SW480 (cell line): Measurements from ENCODE around the gene TRIM74.
"Not testable (repeated sequence)": the region's sequence is repeated elsewhere in the genome, so short reads cannot be mapped to it uniquely, and the experiment has no call there.

ENCODE experiments used
- DNase-seq: peaks from one replicate; pipeline ENCODE4 v3.0.0-alpha.2; 2016; ENCODE audit warnings: low spot score

TRIM74 gene

DNA sequence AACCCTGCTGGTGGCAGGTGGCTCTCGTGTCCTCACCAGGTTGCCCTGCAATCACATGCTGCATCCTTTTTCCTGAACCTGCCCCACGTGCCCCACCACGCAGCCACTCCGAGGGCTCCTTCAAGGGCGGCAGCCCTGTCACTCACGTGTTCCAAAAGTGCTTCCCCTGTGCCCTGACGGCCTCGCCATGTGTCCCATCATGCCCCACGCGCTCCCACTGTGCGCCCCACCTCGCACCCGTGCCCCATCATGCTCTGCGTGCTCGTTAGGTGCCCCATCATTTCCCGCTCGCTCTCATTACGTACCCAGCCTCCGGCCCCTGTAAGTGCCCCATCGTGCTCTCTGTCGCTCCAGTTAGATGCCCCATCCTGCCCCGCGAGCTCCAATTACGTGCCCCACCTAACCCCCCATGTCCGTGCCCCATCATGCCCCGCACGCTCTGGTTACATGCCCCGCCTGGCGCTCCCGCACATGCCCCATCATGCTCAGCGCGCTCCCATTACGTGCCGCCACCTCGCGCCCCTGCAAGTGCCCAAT, at the start of gene TRIM74:
Gene TRIM74 (minus strand): TSS at position 487 of the 537 bp plus-strand sequence. CDS start 3,309 bp downstream, outside the sequence.
- DNase-seq: not testable (repeated sequence)

DNA sequence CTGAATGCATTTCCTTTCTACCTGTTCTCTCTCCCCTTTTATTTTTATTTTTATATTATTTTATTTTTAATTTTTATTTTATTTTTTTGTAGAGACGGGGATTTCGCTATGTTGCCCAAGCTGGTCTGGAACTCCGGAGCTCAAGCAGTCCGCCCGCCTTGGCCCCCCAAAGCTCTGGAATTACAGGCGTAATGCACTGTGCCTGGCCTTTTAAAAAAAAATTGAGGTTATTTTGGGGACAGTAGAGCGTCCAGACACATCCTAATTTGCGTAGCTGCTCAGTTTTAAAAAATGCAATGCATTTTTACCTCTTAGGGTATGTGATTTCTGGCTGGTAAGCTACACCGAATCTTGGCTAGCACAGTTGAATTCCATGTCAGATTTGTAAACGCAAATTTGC, 37.2 kb upstream of the TRIM74 start:
- DNase-seq: not testable (repeated sequence)

DNA sequence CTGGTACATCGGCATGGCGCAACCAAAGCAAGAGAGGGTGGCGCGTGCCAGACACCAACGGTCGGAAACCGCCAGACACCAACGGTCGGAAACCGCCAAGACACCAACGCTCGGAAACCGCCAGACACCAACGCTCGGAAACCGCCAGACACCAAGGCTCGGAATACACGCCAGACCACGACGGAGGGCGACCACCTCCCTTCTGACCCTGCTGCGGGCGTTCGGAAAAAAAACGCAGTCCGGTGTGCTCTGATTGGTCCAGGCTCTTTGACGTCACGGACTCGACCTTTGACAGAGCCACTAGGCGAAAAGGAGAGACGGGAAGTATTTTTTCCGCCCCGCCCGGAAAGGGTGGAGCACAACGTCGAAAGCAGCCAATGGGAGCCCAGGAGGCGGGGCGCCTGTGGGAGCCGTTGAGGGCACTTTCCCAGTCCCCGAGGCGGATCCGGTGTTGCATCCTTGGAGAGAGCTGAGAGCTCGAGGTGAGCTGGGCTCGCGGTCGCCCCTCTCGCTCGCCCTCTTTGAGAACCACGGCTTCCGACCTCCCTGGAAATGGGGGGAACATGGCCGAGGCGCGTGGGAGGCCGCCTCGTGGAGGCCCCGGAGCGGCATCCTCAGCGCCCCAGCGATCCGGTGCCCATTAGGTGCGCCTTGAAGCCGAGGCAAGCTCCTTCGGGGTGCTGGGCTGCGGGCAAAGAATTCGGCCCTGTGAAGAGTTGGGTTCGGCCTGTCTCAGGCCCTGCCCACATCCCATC, 36.6 kb upstream of the TRIM74 start:
- peak; percentile 91 for DNase-seq

DNA sequence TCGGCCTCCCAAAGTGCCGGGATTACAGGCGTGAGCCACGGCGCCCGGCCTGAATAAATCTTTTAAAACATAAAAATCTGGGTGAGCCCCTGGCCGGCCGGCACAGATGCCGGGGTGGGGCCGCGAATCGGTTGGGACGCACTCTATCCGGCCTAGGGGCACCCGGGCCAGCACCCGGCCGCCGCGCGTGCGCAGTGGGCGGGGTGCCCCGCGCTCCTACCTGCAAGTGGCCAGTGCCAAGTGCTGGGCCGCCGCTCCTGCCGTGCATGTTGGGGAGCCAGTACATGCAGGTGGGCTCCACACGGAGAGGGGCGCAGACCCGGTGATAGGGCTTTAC, 36.1 kb upstream of the TRIM74 start:
- not testable (repeated sequence) for DNase-seq

DNA sequence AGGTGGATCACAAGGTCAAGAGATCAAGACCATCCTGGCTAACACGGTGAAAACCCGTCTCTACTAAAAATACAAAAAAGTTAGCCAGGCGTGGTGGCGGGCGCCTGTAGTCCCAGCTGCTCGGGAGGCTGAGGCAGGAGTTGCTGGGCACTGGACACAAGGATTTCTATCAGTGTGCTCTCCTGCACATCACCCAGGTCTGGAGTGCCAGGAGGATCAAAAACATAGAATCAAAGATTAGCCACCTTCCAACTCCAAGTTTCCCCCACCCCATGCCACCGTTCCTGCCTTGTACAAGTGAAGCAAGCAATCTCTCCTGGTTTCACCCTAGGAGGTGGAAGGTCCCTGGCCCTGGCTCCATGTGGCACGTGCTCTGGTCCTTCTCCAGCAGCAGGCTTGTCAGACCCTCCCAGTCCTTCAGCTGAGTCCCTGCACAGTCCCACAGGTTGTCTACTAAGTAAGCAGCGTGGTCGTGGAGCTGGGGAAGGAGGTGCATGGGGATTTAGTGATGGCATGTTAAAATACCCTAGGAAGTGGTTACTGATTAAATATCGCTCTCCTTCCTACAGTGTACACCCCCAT, 28.7 kb upstream of the TRIM74 start:
- not testable (repeated sequence) for DNase-seq

DNA sequence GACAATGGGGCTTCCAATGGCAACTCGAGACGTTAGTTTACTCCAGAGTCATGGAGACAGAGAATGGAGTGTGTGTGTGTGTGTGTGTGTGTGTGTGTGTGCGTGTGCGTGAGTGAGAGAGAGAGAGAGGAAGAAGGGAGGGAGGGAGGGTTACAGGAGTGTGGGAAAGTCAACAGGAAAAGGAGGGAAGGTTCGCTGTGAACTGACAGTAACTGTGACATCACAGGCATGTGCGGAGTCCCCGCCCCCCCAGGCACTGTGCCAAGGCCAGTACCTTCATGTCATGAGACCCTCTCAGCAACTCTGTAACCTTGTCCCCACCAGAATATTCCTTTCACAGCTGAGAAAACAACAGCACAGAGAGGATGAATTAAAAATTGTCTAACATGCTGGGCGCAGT, 28.2 kb upstream of the TRIM74 start:
- not testable (repeated sequence) for DNase-seq

DNA sequence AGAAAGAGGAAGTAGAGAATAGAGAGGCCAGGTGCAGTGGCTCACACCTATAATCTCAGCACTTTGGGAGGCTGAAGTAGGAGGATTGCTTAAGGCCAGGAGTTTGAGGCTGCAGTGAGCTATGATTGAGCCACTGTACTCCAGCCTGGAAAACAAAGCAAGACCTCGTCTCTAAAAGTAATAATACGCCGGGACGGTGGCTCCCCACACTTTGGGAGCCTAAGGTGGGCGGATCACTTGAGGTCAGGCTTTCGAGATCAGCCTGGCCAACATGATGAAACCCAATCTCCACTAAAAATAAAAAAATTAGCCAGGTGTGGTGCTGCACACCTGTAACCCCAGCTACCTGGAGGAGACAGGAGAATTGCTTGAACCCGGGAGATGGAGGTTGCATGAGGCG, 26.2 kb upstream of the TRIM74 start:
- DNase-seq: not testable (repeated sequence)

DNA sequence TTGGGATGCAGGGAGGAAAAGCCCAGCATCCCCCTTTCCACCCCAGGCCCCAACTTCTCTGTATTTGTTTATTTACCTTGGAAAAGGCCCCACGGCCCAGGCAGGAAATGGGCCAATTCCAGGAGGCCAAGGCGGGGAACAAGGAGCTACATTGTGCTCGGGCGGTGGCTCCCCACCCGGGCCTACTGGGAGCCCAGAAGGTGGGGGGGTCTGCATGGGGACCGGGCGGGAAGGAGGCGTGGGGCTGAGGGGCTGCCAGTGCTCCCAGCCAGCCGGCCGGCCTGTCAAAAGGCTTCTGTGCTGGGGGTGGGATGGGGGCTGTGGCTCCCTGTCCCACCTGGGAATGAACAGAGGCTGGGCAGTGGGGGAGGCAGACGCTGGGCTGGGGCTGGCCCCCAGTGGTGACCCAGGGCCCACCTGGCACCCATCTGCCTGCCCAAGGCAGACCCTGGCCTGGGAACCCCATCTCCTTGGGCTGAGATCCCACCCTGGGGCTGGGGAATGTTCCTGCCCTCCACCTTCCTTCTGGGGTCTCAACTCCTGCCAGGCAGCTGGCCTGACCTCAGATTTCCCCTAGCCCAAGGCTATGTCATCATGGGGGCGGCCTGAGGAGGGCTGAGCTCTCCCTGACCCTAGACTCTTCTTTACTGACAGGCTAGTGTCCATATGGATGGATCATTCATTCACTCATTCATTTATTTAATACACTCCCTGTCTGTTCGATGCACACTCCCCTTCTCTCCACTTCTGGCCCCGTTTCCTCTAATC, 21.1 kb upstream of the TRIM74 start:
- DNase-seq: not testable (repeated sequence)

DNA sequence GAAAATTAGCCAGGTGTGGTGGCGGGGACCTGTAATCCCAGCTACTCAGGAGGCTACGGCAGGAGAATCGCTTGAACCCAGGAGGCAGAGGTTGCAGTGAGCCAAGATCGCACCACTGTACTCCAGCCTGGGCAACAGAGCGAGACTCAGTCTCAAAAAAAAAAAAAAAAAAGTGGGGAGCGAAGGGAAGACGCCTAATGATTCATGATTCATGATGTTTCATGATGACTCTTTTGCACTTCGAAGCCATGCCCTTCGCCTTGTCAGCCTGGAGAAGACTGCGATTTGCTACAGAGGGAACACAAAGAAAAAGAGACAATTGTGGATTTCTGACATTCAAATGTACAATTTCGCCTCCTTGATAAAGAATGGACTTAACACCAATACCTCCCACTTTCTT, 12.8 kb upstream of the TRIM74 start:
- not testable (repeated sequence) for DNase-seq

DNA sequence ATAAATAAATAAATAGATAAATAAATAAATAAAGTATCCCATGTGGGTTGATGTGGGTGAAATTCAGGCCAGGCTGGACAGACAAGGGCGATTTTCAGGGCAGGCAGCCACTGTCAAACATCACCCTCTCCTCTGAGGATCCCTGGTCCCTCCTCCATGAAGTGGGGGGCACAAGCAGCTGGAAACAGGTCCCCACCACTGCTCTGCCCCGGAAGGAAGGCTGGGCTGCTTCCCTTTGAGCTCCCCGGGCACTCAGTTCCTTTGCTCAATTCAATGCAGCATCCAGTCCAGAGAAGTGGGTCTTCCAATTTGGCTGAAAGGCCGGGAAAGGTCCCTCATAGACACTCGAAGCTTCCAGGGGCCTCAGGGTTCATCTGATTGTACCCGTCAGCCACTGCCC, 11.1 kb upstream of the TRIM74 start:
- not testable (repeated sequence) for DNase-seq

DNA sequence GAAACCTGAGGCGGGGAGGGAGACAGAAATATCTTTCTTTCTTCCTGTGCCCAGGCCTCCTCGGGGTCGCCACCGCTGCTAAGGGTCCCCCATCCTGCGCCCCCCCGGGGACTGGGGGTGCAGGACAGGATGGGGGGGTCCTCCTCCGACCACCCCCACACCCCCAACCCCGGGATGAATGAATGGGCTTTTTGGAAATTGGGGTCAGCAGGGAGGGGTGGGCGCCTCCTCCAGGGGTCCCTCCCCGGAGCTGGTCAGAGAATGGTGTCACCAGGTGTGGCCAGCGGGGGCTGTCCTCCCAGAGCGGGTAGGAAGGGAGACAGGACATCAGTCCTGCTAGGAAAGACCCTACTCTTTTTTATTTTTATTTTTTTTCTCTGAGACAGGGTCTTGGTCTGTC, 7.2 kb upstream of the TRIM74 start:
- DNase-seq: not testable (repeated sequence)

DNA sequence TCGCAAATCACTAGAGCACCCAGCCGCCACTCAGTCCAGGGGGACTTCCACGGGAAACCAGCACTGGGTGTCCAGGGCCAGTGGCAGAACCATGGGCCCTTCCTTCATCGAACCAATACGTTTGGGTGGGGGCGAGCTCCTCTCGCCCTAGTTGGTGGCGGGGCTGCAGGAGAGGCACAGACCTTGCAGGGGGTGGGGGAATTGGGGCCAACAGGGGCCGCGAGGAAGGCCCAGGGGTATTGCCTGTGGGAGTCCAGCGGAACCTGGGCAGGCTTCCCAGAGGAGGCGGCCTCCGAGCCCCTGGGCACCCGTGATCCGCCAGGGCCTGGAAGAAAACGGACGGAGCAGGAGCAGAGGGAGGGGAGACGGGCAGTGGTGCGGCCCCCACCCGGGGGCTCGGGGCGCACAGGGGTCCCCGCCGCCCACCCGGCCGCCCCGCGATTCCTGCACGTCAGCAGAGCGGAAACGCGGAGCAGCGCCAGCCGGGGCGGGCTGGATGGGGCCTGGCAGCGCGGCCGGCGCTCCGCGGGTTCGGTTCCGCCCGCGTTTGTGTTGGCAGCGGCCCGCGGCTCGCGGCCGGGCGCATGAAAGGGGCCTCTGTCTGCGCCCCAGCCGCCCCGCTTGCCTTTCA, 6.5 kb upstream of the TRIM74 start:
- DNase-seq: not testable (repeated sequence)

DNA sequence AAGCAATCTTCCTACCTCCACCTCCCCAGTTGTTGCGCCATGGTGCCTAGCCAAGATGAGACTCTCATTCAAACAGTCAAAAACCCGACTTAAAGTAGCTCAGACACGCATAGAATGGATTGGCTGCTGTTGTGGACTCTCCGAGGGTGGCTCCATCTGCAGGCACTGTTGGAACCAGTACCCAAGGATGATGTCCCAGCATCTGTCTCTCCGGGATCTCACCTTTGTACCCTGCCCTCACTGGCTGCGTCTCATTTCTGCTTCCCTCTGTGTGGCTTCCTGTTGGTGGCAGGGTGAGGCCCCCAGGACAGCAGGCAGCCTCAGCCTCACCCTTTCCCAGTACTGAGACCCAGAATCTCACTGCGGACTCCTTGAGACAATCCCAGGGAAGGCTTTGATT, 5.5 kb upstream of the TRIM74 start:
- not testable (repeated sequence) for DNase-seq

DNA sequence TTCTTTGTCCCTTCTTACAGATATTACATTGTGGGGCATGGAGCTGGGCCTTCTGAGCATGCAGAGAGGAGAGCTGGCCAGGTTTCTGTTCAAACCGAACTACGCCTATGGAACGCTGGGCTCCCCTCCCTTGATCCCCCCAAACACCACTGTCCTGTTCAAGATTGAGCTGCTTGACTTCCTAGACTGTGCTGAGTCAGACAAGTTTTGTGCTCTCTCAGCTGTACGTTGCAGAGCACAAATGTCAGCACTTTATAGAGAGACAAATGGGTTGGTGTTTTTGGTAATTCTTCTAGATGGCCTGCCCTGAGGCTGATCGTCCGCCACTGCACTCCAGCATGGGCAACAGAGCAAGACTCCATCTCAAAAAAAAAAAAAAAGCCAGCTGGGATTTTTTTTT, 2.2 kb upstream of the TRIM74 start:
- not testable (repeated sequence) for DNase-seq

DNA sequence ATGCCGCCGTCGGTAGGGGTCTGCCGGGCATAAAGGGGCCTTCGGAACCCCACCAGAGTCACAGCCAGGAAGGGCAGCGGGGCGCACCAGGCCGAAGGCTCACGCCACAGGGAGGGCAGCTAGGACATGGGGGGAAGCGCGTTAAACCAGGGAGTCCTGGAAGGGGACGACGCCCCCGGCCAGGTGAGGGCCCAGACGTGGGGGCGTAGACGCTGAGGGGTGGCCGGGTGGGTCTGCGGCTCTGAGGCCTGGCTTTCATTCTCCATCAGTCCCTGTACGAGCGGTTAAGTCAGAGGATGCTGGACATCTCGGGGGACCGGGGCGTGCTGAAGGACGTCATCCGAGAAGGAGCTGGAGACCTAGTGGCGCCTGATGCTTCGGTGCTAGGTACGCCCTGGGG, 422 bp upstream of the TRIM74 start:
- DNase-seq: not testable (repeated sequence)

DNA sequence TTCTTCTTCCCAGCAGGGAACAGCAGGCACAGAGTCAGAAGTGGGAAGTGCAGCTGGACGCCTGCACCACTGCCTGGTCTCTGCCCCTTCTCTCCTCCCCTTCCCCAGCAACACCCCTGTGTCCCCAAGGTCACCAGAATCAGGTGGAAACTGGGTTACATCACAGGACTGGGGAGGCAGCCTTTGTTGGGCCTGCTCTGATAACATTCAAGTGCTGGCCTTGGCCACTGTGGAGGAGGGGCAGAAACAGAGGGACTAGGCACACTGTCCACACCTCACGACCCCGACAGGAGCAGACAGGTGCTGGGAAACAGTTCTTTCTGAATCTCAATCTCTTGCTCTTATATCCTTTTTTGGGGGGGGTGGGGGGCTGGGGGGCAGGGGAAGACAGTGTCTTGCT, 2.4 kb downstream of the TRIM74 start:
- DNase-seq: not testable (repeated sequence)

DNA sequence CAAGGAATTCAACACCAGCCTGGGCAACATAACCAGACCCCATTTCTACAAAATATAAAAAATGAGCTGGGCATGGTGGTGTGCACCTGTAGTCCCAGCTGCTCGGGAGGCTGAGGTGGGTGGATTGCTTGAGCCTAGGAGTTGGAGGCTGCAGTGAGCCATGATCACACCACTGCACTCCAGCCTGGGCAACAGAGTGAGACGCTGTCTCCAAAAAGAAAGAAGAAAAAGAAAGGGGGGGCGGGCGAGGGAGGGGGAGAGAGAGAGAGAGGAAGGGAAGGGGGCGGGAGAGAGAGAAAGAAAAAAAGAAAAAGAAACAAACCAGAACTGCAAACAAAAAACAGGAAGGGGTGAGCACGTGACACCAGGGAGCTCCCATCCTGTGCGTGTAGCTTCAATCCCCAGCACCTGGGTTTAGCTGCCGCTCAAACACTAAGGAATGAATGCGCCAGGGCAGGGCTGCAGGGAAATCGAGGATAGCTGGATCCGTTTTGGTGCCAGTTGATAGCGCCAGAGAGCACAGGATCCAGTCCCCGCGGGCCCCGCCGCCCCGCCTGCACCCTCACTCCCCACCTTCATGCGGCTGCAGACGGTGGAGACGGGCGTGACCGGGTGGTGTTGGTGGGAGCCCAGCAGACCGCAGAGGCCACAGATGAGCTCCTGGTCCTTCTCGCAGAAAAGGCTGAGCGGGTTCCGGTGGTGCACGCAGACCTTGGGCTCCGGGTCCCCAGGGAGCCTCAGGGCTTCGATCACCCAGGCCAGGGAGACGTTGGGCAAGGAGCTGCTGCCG, 3.9 kb downstream of the TRIM74 start:
- DNase-seq: not testable (repeated sequence)

DNA sequence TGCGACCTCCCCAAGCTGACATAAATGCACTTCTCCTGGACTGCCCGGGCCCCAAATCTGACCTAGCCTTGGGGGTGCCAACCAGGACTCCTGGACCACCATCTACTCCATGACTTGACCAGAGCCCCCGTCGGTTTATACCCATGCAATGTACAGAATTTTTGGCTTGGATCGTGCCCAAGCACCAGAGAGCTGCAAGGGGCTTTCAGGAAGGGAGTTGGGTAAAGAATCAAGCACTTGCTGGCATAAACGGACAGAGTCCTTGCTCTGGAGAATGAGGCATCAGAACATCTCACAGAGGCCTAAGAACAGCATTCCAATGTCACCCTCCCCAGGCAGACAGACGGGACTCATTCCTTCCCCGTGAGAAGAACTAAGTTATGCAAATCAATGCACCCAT, 6.2 kb downstream of the TRIM74 start:
- not testable (repeated sequence) for DNase-seq

DNA sequence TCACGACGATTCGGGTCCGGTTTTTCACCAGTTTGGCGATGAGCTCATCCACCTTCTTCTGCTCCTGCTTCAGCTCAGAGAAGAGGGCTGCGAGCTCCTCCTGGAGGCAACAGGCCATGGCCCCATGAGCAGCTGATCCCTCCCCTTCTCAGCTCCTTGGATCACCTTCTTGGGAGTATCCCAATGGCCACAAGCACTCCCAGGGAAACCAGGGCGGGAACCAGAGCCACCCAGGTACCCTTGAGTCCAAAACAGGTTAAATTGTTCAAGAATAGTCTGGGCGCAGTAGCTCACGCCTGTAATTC, 8.0 kb downstream of the TRIM74 start:
- DNase-seq: not testable (repeated sequence)

DNA sequence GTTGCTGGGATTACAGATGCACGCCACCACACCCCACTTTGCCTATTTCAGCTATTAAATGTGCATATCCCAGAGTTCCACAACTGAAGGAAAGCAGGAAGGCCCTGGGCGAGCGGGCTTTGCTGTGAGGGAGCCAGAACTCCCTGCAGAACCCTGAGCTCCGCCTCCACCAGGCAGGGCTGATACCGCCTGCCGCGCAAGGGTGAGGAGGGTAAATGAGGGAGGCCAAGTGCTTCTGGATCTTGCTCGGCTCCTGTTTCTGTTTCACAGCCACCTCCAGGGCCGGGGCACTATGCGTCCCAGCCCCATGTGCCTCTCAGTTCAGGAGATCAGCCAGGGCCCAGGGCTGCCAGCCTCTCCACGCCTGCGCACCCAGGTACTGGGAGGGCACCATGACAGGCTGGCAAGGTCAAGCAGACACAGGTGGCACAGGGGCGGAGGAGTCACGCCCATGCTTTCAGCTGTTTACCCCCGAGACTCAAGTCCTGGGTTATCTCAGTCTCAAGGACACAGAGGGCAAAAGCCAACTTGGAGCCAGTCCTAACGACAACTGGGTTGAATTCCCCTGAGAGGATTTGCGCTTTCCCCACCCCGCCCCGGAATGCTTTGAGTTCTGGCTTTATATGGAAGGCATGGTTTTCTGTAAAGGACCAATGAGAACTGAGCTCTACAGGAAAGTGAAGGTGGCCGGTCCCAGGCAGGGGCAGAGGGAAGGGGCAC, 8.5 kb downstream of the TRIM74 start:
- not testable (repeated sequence) for DNase-seq

DNA sequence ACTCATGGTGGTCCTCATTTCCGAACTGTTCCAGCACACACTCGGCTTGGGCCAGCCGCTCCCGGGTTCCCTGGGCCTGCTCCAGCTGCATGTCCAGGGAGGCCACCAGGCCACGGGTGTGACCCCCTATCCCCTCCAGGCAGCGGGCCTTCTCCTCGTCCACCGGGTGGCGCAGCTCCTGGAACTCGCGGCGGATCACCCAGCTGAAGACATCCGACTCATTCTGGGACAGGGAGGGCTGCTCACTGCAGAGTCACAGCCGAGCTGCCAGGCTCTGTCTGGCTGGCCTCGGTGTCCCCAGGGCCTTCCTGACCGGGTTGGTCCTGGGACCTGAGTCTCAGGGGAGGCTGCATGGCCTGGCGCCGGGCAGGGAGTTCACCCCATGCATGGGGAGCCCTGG, 9.2 kb downstream of the TRIM74 start:
- DNase-seq: not testable (repeated sequence)
